Cardiac muscle cell (in vitro differentiated cells and primary cell): ENCODE results near the gene GALC. TPM values are rescaled to one million over a fixed set of nuclear protein-coding genes. Genes with fewer than 3 reads are reported as not detected.

ENCODE experiments used
- DNase-seq, 2 donors: peaks; one replicate each; pipeline versions ENCODE4 v3.0.0 to v3.0.0-alpha.2; 2010 to 2017; ENCODE audit warnings: low read depth in 1 of 2, low spot score in 1 of 2
- H3K27ac ChIP-seq: fragments of 200-600 bp; sonication (generic); 2 replicates; pipeline ENCODE4 v1.5.1; 2016
- H3K27me3 ChIP-seq: fragments of 200-600 bp; sonication (generic); 2 replicates; pipeline ENCODE4 v1.6.0; 2016; ENCODE audit warnings: control low read depth
- H3K36me3 ChIP-seq: fragments of 200-600 bp; sonication (generic); 2 replicates; pipeline ENCODE4 v1.5.1; 2016; ENCODE audit warnings: control low read depth
- H3K4me1 ChIP-seq: fragments of 200-600 bp; sonication (generic); 2 replicates; pipeline ENCODE4 v1.8.1; 2017; ENCODE audit warnings: low read depth, mild to moderate bottlenecking, mixed run types
- H3K4me3 ChIP-seq: fragments of 200-600 bp; sonication (generic); 2 replicates; pipeline ENCODE4 v1.5.1; 2016; ENCODE audit warnings: mild to moderate bottlenecking
- H3K9me3 ChIP-seq: fragments of 200-600 bp; sonication (generic); 2 replicates; pipeline ENCODE4 v1.5.1; 2017; ENCODE audit warnings: low read depth, mild to moderate bottlenecking, control low read depth
- polyA plus RNA-seq: library from polyadenylated mRNA; unstranded; fragments of >200 nt; fragmentation: Nextera tagmentation; extraction: Ambion mirVana; gene quantifications from 2 replicates; pipeline ENCODE4 v1.2.1, GENCODE V29; 2016
- total RNA-seq: library from RNA; depleted of rRNA; stranded (reverse); fragments of >200 nt; gene quantifications from 2 replicates; pipeline ENCODE4 v1.2.3, GENCODE V29; 2016
- TF ChIP-seq, protein P1 (sequence below): IDR thresholded peaks from 2 replicates; pipeline ENCODE4 v1.5.1; 2012; ENCODE audit warnings: low read depth, mild to moderate bottlenecking, low read length

The GALC gene
- total and polyA plus RNA-seq, 2 experiments from 2014 or later: 31.3 to 41.9 TPM

DNA sequence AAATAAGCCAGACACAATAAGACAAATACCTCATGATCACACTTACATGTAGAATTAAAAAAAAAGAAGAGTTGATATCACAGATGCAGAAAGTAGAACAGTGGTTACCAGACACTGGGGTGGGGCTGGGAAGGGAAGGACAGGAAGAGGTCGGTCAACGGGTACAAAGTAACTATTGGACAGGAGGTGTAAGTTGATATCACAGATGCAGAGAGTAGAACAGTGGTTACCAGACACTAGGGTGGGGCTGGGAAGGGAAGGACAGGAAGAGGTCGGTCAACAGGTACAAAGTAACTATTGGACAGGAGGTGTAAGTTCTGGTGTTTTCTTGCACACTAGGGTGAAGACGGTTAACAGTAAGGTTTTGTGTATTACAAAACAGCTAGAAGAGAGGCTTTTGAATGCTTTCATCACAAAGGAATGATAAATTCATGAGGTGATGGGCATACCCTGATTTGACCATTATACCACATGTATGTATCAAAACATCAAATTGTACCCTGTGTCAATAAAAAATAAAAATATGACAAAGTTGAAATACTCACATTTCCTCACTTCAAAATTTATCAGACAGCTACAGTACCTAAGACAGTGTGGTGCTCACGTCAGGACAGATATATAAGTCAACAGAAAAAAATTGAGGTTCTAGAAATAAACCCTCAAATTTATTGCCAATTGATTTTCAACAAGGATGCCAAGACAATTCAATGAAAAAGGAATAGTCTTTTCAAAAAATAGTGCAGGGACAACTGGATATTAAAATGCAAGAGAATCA, 32.8 kb downstream of the GALC start:
- TF ChIP-seq, protein P1, sequence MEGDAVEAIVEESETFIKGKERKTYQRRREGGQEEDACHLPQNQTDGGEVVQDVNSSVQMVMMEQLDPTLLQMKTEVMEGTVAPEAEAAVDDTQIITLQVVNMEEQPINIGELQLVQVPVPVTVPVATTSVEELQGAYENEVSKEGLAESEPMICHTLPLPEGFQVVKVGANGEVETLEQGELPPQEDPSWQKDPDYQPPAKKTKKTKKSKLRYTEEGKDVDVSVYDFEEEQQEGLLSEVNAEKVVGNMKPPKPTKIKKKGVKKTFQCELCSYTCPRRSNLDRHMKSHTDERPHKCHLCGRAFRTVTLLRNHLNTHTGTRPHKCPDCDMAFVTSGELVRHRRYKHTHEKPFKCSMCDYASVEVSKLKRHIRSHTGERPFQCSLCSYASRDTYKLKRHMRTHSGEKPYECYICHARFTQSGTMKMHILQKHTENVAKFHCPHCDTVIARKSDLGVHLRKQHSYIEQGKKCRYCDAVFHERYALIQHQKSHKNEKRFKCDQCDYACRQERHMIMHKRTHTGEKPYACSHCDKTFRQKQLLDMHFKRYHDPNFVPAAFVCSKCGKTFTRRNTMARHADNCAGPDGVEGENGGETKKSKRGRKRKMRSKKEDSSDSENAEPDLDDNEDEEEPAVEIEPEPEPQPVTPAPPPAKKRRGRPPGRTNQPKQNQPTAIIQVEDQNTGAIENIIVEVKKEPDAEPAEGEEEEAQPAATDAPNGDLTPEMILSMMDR: no peak
- Histone ChIP-seq H3K9me3 (no peaks in the 10 kb centered on the region), H3K27ac (no peak overlapping the region), H3K27me3 (no peaks in the 10 kb centered on the region), H3K4me3 (no peak overlapping the region), H3K36me3 (peaks cover 3% of the 10 kb centered on the region), H3K4me1 (no peaks in the 10 kb centered on the region)
- DNase-seq: no peak

GRCh38 chr14:87955501-87955900, 37.5 kb downstream of the GALC start:
- Histone ChIP-seq H3K27ac (no peak overlapping the region), H3K4me1 (peaks cover 6% of the 10 kb centered on the region), H3K9me3 (no peaks in the 10 kb centered on the region), H3K36me3 (no peaks in the 10 kb centered on the region), H3K27me3 (no peaks in the 10 kb centered on the region), H3K4me3 (no peak overlapping the region)
- DNase-seq: no peak
- TF ChIP-seq, protein P1: no peak

GRCh38 chr14:87952307-87953094, 40.5 kb downstream of the GALC start:
- H3K4me1 ChIP-seq: peaks cover 6% of the 10 kb centered on the region
- no peak overlapping the region for H3K4me3 ChIP-seq
- no peaks in the 10 kb centered on the region for H3K27me3 ChIP-seq
- H3K36me3 ChIP-seq: no peaks in the 10 kb centered on the region
- no peak overlapping the region for H3K27ac ChIP-seq
- H3K9me3 ChIP-seq: no peaks in the 10 kb centered on the region
- TF ChIP-seq, protein P1: no peak
- DNase-seq: no peak

- Histone ChIP-seq H3K36me3 (no peaks in the 10 kb centered on the region), H3K4me3 (no peak overlapping the region), H3K27ac (no peak overlapping the region), H3K27me3 (no peaks in the 10 kb centered on the region), H3K4me1 (no peaks in the 10 kb centered on the region), H3K9me3 (no peaks in the 10 kb centered on the region)
- peak; percentile 52 to 73 for DNase-seq
- TF ChIP-seq, protein P1: peak; percentile 60
Measured at GRCh38 chr14:87944987-87945604, 47.9 kb downstream of the GALC start.

- Histone ChIP-seq H3K4me1 (no peaks in the 10 kb centered on the region), H3K9me3 (no peaks in the 10 kb centered on the region), H3K36me3 (no peaks in the 10 kb centered on the region), H3K27ac (no peak overlapping the region), H3K4me3 (no peak overlapping the region), H3K27me3 (no peaks in the 10 kb centered on the region)
- TF ChIP-seq, protein P1: no peak
- DNase-seq: no peak
Measured at GRCh38 chr14:87940894-87941293, 52.1 kb downstream of the GALC start.
